HT1080 (cell line): ENCODE data around the gene PLAAT5. TPM values are rescaled to one million over a fixed set of nuclear protein-coding genes. Genes with fewer than 3 reads are reported as not detected.
"Not testable (repeated sequence)": the region's sequence is repeated elsewhere in the genome, so short reads cannot be mapped to it uniquely, and the experiment has no call there.

Source experiments
- DNase-seq: peaks from one replicate; pipeline ENCODE4 v3.0.0-alpha.2; 2015; ENCODE audit warnings: low read depth
- total RNA-seq: library from RNA; depleted of rRNA; stranded (reverse); fragments of >200 nt; shearing (Covaris generic); gene quantifications from 2 replicates; pipeline ENCODE4 v1.2.3, GENCODE V29; 2014

PLAAT5 gene
- total RNA-seq, 1 experiment from 2014 or later = not detected

- no peak for DNase-seq
Observed at GRCh38 chr11:63488789-63489188, 2.2 kb downstream of the PLAAT5 start.

- no peak for DNase-seq
Observed at GRCh38 chr11:63485777-63486176, 5.2 kb downstream of the PLAAT5 start.

DNA sequence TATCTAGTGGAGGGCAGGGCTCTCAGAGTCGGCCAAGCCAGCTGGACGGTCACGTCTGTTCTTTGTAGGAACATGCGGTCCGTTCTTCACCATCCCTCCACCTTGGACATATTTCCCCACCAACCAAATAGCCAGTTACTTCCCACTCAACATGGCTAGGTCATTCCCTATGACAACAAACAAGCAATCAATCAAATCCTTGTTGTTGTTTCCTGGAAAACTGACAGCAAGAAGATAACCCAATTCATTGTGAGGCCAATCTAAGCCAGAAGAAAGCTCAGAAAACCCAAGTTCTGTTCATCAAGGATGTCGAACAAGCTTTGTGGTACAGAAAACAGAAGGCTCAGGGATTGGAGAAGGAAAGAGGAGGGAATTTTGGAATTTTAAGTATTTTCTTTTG is 10.9 kb downstream of the PLAAT5 start:
- no peak for DNase-seq

DNA sequence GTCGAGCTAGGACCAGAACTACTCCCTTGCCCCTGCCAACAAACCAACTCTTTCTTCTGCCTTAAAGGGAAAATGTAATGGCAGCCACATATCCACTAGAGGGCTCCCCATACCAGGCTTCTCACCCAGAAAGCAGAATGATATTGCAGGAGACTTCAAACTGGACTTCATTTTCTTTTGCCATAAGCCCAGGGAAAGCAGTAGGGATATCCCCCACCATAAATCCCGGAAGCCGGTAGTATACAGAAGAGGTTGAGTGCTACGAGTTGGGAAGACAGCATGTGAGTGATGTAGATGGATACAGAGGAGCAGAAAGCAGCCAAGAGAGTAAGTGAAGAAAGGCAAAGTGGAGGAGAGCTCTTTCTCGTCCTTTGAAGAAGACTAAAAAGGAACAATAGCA is 12.1 kb downstream of the PLAAT5 start:
- peak; percentile 69 for DNase-seq

DNA sequence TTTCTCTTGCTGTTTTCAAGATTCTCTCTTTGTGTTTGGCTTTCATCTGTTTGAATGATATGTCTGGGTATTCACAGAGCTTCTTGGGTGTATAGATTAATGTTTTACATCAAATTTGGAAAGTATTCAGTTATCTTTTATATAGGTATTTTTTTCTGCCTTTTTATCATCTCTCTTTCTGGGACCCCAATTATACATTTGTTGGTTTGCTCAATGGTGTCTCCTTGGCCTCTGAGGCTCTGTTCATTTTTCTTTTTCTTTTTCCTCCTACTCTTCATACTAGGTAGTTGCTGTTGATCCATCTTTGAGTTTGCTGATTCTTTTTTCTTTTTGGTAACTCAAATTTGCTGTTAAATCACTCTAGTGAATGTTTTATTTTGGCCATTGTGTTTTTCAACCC is 14.3 kb downstream of the PLAAT5 start:
- no peak for DNase-seq

GRCh38 chr11:63472372-63472771 is 18.6 kb downstream of the PLAAT5 start:
- DNase-seq = no peak

DNA sequence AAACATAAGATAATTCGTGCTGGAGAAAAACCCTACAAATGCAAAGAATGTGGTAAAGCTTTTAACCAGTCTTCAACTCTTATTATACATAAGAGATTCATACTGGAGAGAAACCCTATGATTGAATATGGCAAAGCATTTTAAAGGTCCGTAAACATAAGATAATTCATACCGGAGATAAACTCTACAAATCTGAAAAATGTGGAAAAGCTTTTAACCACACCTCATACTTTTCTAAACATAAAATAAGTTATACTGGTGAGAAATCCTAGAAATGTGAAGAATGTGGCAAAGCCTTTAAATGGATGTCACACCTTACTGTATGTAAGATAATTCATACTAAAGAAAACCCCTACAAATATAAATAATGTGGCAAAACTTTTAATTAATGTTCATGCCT is 20.7 kb downstream of the PLAAT5 start:
- DNase-seq = no peak

- DNase-seq = no peak
Observed at GRCh38 chr11:63462137-63462536, 28.8 kb downstream of the PLAAT5 start.

DNA sequence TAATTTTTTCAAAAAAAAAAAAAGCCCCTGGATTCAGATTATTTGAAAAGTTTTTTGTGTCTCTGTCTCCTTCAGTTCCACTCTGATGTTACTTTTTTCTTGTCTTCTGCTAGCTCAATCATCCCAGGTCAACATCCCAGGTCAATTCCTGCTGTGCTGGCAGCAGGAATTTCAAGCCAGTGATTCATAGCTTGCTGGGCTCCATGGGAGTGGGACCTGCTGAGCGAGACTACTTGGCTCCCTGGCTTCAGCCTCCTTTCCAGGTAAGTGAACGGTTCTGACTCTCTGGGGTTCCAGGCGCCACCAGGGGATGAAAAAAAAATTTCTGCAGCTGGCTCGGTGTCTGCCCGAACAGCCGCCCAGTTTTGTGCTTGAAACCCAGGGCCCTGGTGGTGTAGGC is 31.4 kb downstream of the PLAAT5 start:
- DNase-seq = peak; percentile 11

GRCh38 chr11:63448646-63449045 is 42.3 kb downstream of the PLAAT5 start:
- no peak for DNase-seq

DNA sequence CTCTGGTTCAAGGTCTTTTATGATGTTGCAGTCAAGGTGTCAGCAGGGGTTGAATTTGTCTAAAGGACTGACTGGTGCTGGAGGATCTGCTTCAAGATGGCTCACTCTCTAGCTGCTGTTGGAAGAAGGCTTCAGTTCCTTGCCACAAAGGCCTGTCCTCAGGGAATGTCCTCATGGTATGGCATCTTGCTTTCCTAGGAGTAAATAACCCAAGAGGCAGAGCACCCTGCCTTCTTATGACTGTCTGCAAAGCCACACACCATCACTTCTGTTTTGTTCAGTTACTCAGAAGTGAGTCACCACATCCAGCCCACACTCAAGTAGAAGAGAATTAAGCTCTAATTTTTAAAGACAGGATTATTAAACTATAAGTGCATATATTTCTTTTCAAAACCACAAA is 45.2 kb downstream of the PLAAT5 start:
- DNase-seq = peak; percentile 53

DNA sequence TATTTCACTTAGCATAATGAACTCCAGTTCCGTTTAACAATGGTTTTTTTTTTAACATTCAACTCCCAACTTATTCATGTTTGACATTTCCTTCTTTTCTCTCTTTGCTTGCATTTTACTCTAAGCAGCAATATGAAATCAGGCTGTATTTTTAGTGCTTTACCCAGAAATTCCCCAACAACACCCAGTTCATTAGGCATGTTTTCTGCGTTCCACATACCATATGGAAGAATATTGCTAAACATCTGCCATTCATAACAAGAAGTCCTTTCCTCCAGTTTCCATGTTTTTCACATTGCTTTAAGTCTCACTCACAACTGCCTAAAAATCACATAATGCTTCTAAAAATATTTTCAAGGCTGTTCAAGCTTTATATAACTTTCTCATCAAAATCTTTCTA is 45.8 kb downstream of the PLAAT5 start:
- no peak for DNase-seq

DNA sequence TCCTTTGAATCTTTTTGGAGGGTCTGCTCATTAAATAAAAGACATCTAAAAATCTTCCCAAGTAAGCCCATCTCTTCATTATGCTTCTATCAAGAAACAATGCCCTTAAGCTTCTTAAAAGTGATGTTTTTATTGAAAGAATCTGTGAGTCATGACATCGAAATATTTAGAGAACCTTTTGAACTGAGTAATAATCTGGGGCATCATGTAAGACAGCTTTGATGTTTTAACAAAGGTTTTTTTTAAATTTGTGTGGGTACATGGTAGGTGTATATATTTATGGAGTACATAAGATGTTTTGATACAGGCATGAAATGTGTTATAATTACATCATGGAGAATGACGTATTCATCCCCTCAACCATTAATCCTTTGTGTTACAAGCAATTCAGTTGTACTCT is 46.8 kb downstream of the PLAAT5 start:
- DNase-seq = no peak

GRCh38 chr11:63443714-63444113 is 47.3 kb downstream of the PLAAT5 start:
- DNase-seq = no peak

DNA sequence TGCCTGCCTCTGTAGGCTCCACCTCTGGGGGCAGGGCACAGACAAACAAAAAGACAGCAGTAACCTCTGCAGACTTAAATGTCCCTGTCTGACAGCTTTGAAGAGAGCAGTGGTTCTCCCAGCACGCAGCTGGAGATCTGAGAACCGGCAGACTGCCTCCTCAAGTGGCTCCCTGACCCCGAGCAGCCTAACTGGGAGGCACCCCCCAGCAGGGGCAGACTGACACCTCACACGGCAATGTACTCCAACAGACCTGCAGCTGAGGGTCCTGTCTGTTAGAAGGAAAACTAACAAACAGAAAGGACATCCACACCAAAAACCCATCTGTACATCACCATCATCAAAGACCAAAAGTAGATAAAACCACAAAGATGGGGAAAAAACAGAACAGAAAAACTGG is 55.1 kb downstream of the PLAAT5 start:
- DNase-seq = not testable (repeated sequence)

DNA sequence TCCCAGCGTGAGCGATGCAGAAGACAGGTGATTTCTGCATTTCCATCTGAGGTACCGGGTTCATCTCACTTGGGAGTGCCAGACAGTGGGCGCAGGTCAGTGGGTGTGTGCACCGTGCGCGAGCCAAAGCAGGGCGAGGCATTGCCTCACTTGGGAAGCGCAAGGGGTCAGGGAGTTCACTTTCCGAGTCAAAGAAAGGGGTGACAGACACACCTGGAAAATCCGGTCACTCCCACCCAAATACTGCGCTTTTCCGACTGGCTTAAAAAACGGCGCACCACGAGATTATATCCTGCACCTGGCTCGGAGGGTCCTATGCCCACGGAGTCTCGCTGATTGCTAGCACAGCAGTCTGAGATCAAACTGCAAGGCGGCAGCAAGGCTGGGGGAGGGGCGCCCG is 55.6 kb downstream of the PLAAT5 start:
- DNase-seq = not testable (repeated sequence)

DNA sequence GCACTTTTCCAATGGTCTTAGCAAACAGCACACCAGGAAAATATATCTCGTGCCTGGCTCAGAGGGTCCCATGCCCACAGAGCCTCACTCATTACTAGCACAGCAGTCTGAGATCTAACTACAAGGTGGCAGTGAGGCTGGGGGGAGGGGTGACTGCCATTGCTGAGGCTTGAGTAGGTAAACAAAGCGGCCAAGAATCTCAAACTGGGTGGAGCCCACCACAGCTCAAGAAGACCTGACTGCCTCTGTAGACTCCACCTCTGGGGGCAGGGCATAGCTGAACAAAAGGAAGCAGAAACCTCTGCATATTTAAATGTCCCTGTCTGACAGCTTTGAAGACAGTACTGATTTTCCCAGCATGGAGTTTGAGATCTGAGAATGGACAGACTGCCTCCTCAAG is 60.2 kb downstream of the PLAAT5 start:
- not testable (repeated sequence) for DNase-seq

DNA sequence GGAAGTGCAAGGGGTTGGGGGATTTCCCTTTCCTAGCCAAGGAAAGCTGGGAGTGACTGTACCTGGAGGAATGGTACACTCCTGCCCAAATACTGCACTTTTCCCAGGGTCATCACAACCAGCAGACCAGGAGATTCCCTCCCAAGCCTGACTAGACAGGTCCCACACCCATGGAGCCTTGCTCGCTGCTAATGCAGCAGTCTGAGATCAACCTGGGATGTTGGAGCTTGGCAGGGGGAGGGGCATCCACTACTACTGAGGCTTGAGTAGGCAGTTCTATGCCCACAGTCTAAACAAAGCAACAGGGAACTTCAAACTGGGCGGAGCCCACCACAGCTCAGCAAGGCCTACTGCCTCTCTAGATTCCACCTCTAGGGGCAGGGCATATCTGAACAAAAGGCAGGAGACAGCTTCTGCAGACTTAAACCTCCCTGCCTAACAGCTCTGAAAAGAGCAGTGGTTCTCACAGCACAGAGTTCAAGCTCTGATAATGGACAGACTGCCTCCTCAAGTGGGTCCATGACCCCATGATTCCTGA is 62.9 kb downstream of the PLAAT5 start:
- DNase-seq = no peak

DNA sequence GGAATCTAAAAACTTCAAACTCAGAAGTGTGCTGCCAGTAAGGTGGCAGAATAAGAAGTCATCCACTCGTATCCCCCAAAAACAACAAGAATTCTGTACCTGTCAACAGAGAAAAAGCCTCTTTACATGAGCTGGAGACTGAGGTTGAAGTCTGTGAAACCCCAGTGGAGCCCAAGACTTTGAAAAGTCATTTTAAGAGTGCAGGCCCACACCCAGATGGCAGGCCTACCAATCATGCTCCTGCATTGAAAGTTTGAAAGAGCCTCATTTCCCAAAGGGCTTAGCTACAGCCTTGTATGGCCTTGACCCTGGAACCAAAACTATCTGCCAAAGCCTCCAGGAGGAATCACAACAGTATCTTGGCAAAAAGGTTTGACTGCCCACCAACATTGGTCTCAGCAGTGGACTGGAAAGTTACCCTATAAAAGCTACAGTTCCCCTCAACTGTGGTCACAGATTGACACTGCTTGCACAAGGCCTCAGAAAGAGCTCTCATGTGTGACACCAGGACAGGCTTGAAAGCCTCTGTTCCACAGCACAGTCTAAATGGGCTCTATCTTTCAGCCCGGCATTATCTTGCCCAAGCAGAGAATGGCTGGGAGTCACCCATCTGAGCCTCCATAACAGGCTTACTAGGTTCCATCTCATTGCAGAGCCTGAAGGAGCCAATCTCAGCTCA is 73.7 kb downstream of the PLAAT5 start:
- DNase-seq = no peak
